ENCODE measurements around the gene CCDC28B. TPM values are rescaled to one million over a fixed set of nuclear protein-coding genes. Genes with fewer than 3 reads are reported as not detected.
"Not testable (repeated sequence)": the region's sequence is repeated elsewhere in the genome, so short reads cannot be mapped to it uniquely, and the experiment has no call there.

CCDC28B gene
- 50.4 and 56.9 TPM in 2 replicates for total RNA-seq

DNA sequence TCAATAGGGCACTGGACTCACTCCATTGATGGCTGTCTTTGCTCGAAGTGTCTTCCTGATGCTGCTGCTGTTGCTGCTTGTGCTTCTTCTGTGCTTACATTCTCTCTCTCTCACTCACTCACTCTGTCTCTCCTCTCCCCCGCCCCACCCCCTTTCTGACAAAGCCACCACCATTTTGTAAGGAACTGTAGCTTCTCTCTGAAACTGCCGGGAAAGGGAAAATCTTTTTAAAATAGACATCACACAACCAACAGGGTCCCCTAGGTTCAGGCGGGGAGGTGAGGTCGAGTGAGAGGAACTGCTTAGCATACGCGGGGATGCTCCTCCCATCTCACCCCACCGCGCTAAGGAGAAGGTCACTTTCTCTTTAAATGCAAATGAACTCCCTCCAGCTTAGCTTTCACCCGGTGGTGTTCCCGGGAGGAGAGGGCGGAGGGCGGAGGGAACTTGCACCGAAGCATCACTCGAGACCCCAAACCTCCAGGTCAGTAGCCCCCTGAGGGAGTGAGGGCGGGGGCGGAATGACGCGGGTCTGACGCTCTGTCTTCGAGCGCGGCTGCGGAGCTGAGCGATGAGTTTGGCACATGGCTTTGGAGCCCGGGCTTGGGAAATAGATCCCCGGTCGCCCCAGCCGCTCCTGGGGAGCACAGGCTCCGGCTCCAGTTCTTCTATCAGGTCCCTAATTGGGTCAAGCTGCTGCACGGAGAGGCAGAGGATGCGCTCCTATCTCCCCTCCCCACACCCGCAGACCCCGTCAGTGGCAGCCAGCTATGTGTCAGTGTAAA is at the start of gene CCDC28B:
Gene CCDC28B (plus strand): TSS at position 370 of the 785 bp plus-strand sequence. CDS start 1,341 bp downstream, outside the sequence.
- H3K27ac Mint-ChIP-seq = peak within 1 kb of the TSS; percentile 87
- ATAC-seq (ENCODE audit: low read depth) = peak; percentile 51
- H3K9me3 Mint-ChIP-seq = no peaks in the 10 kb centered on the region
- DNase-seq = peak; percentile 62
- H3K36me3 Mint-ChIP-seq (ENCODE audit: low read depth) = peaks cover 56% of the 10 kb centered on the region
- H3K4me1 Mint-ChIP-seq = peaks cover 49% of the 10 kb centered on the region
- peak within 1 kb of the TSS; percentile 87 for H3K4me3 Mint-ChIP-seq
- intact Hi-C loops (cut with micrococcal nuclease) = loop anchor here (1.0 to 5.0 kb wide), 9 partner anchors 20 to 412 kb away; partner anchors contain the start of genes EIF3I, HDAC1, KPNA6 and LCK
- ChIA-PET CTCF (interaction anchor here (0.5 to 3.1 kb wide), 7 partner anchors 15 to 215 kb away, joined by 3 to 23 read pairs (median 4); no protein-coding TSS in a partner anchor), POLR2A (interaction anchor here (0.5 to 3.1 kb wide), 29 partner anchors 9 to 555 kb away, joined by 3 to 37 read pairs (median 5); partner anchors contain the start of genes BSDC1, EIF3I, HDAC1 and KPNA6)
- TF ChIP-seq, protein P1, sequence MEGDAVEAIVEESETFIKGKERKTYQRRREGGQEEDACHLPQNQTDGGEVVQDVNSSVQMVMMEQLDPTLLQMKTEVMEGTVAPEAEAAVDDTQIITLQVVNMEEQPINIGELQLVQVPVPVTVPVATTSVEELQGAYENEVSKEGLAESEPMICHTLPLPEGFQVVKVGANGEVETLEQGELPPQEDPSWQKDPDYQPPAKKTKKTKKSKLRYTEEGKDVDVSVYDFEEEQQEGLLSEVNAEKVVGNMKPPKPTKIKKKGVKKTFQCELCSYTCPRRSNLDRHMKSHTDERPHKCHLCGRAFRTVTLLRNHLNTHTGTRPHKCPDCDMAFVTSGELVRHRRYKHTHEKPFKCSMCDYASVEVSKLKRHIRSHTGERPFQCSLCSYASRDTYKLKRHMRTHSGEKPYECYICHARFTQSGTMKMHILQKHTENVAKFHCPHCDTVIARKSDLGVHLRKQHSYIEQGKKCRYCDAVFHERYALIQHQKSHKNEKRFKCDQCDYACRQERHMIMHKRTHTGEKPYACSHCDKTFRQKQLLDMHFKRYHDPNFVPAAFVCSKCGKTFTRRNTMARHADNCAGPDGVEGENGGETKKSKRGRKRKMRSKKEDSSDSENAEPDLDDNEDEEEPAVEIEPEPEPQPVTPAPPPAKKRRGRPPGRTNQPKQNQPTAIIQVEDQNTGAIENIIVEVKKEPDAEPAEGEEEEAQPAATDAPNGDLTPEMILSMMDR (IDR thresholded peaks at IDR 0.05) = no peak
- no peaks in the 10 kb centered on the region for H3K27me3 Mint-ChIP-seq

DNA sequence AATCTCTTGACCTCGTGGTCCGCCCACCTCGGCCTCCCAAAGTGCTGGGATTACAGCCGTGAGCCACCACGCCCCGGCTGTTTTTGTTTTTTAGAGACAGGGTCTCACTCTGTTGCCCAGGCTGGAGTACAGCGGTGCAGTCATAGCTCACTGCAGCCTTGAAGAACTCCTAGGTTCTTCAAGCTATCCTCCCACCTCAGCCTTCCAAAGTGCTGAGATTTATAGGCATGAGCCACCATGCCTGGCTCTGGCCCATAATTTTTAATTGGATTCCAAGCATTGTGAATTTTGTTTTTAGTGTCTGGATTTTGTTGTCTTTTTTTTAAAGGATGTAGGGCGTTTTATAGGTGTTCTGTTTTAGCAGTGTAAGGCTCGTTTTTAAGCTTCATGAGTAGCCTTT is 49.5 kb upstream of the CCDC28B start:
- intact Hi-C loops (cut with micrococcal nuclease) = no loop called here
- Mint-ChIP-seq H3K9me3 (peaks cover 8% of the 10 kb centered on the region), H3K4me1 (peaks cover 4% of the 10 kb centered on the region), H3K4me3 (no peak overlapping the region), H3K27me3 (no peaks in the 10 kb centered on the region), H3K27ac (no peak overlapping the region), H3K36me3 (ENCODE audit: low read depth) (peaks cover 32% of the 10 kb centered on the region)
- no peak for DNase-seq
- POLR2A ChIA-PET = no interaction called here
- ATAC-seq (ENCODE audit: low read depth) = no peak
- CTCF ChIA-PET = no interaction called here
- TF ChIP-seq, protein P1 (IDR thresholded peaks at IDR 0.05) = no peak

DNA sequence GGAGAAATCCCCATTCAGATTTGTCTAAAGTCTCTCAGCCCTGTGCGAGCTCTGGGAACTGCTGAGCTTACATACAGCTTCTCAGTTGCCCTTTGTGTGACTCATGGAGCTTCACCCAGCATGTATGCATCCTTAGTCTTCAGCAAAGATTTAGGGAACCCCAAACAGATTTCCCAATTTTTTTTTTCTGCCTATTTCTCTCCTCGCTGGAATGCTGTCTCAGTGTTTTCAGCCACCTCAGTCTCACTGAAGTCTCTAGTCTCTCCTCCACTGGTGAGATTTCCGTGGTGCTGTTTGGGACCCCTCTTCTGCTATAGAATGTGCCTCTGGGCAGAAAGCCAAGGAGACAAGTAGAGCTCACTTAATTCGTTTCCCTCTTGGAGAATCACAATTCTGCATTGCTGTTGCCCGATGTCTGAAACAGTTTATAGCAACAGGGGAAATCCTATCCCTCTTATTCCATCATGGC is 49.0 kb upstream of the CCDC28B start:
- peaks cover 37% of the 10 kb centered on the region for H3K36me3 Mint-ChIP-seq (ENCODE audit: low read depth)

DNA sequence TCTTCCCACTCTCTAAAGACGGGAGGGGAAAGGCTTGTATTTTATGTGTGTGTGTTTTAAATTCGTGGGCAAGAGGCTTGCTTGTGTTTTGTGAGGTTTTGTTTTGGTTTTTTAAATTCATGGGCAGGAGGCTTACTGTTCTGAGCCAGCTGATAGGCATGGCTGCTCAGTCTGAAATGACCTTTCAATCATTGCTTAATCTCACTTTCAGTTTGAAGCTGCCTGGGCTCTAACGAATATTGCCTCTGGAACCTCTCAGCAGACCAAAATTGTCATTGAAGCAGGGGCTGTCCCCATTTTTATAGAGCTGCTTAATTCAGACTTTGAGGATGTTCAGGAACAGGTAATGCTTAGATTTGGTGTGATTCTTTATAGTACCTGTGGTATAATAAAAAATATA is 41.2 kb upstream of the CCDC28B start:
- H3K36me3 Mint-ChIP-seq (ENCODE audit: low read depth) = peaks cover 88% of the 10 kb centered on the region
- H3K27ac Mint-ChIP-seq = no peak overlapping the region
- H3K9me3 Mint-ChIP-seq = no peaks in the 10 kb centered on the region
- ATAC-seq (ENCODE audit: low read depth) = no peak
- ChIA-PET POLR2A (no interaction called here), CTCF (no interaction called here)
- no peaks in the 10 kb centered on the region for H3K27me3 Mint-ChIP-seq
- no peaks in the 10 kb centered on the region for H3K4me1 Mint-ChIP-seq
- TF ChIP-seq, protein P1 (IDR thresholded peaks at IDR 0.05) = no peak
- H3K4me3 Mint-ChIP-seq = no peak overlapping the region
- DNase-seq = no peak
- intact Hi-C loops (cut with micrococcal nuclease) = no loop called here

More for the DNA sequence above, 49.0 kb upstream of the CCDC28B start:
- intact Hi-C loops (cut with micrococcal nuclease) = no loop called here
- no peak for DNase-seq
- ChIA-PET CTCF (no interaction called here), POLR2A (no interaction called here)
- TF ChIP-seq, protein P1 (IDR thresholded peaks at IDR 0.05) = no peak
- Mint-ChIP-seq H3K4me3 (no peak overlapping the region), H3K27ac (no peak overlapping the region), H3K9me3 (peaks cover 8% of the 10 kb centered on the region), H3K4me1 (peaks cover 2% of the 10 kb centered on the region), H3K27me3 (no peaks in the 10 kb centered on the region)
- no peak for ATAC-seq (ENCODE audit: low read depth)

DNA sequence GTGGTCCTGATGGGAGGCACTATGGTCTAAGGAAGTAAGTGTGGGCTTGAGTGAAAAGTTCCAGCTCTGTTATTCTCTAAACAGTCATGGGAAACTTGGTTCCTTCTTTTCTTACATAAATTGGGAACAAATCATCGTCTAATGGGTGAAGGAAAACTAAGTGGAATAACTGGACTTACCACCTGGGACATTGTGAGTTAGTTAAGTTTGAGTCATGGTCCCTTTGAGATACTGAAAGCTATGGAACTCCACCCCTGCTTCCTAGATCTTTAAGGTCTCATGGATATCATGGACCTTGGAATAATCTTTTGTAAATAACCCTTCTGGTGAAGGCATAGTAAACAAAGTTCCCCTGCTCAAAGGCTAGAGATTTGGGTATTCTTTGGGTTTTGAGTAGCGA is 37.0 kb upstream of the CCDC28B start:
- Mint-ChIP-seq H3K27ac (no peak overlapping the region), H3K36me3 (ENCODE audit: low read depth) (peaks cover 87% of the 10 kb centered on the region), H3K4me1 (peaks cover under 1% of the 10 kb centered on the region), H3K4me3 (no peak overlapping the region), H3K9me3 (no peaks in the 10 kb centered on the region), H3K27me3 (no peaks in the 10 kb centered on the region)
- ATAC-seq (ENCODE audit: low read depth) (no peak), DNase-seq (no peak)
- intact Hi-C loops (cut with micrococcal nuclease) = no loop called here
- POLR2A ChIA-PET = interaction anchor here (1.0 kb wide), 1 partner anchor 14 kb away, joined by 4 read pairs; no protein-coding TSS in a partner anchor
- CTCF ChIA-PET = interaction anchor here (0.9 kb wide), 1 partner anchor 17 kb away, joined by 3 read pairs; no protein-coding TSS in a partner anchor
- TF ChIP-seq, protein P1 (IDR thresholded peaks at IDR 0.05) = no peak

DNA sequence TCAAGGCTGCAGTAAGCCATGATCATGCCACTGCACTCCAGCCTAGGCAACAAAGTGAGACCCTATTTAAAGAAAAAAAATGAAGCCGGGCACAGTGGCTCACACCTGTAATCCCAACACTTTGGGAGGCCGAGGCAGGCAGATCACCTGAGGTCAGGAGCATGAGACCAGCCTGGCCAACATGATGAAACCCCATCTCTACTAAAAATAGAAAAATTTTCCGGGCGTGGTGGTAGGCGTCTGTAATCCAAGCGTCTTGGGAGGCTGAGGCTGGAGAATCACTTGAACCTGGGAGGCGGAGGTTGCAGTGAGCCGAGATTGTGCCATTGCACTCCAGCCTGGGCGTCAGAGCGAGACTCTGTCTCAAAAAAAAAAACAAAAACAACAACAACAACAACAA is 34.8 kb upstream of the CCDC28B start:
- POLR2A ChIA-PET = interaction anchor here (0.7 kb wide), 1 partner anchor 207 kb away, joined by 4 read pairs; no protein-coding TSS in a partner anchor
- H3K4me1 Mint-ChIP-seq; CTCF ChIA-PET; ATAC-seq (ENCODE audit: low read depth); H3K9me3 Mint-ChIP-seq; intact Hi-C loops (cut with micrococcal nuclease); H3K27me3 Mint-ChIP-seq; H3K27ac Mint-ChIP-seq; H3K4me3 Mint-ChIP-seq; DNase-seq: not testable (repeated sequence)
- peaks cover 82% of the 10 kb centered on the region for H3K36me3 Mint-ChIP-seq (ENCODE audit: low read depth)

Measured in activated B cell treated with CpG ODN at 0.5 μM for 24 hours (primary cell).